Stimulated activated CD8-positive, alpha-beta memory T cell treated with anti-CD3 and anti-CD28 coated beads, Interleukin-2, amount 100 ng/mL, for 48 hours (primary cell): ENCODE data around the gene KREMEN2.
"Not testable (repeated sequence)": the region's sequence is repeated elsewhere in the genome, so short reads cannot be mapped to it uniquely, and the experiment has no call there.

Experiments
- DNase-seq, 2 donors: peaks; one replicate each; pipeline ENCODE4 v3.0.0-alpha.2; 2020; ENCODE audit warnings: low read depth in 2 of 2

The KREMEN2 gene

DNA sequence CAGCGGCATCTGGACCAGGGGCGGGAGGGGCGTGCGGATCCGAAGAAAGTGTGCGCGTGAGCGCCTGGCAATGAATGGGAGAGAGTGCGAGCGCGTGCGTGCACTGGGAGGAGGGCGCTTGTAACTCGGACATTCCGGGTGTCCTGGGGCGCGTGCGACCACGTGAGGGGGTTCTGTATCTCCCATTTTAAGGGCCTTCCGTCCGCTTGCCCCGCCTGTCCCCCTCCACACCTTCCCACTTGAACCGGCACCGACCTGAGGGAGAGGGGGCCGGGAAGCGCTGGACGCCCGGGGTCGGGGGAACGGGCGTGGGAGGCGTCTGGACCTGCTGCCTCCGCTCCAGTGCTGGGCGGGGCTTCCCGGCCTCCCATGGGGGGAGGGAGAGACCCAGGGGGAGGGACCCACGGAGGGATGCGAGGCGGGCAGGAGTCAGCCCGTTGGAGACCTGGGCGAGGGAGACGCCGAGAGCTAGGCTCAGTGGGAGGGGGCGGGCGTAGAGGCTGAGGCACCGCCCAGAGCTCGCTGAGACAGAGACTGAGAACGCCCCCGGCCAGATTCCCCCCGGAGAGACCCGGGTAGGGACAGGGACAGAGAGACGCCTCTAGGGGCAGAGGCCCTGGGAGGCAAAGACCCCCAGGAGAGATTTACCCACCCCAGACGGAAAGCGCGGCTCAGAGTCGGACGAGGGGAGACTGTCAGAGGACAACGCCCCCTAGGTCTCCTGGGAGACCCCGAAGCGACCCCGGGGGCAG, at the start of gene KREMEN2:
Gene KREMEN2 (plus strand): TSS at position 553 of the 752 bp plus-strand sequence. CDS start 246 bp downstream, outside the sequence.
- DNase-seq: no peak

DNA sequence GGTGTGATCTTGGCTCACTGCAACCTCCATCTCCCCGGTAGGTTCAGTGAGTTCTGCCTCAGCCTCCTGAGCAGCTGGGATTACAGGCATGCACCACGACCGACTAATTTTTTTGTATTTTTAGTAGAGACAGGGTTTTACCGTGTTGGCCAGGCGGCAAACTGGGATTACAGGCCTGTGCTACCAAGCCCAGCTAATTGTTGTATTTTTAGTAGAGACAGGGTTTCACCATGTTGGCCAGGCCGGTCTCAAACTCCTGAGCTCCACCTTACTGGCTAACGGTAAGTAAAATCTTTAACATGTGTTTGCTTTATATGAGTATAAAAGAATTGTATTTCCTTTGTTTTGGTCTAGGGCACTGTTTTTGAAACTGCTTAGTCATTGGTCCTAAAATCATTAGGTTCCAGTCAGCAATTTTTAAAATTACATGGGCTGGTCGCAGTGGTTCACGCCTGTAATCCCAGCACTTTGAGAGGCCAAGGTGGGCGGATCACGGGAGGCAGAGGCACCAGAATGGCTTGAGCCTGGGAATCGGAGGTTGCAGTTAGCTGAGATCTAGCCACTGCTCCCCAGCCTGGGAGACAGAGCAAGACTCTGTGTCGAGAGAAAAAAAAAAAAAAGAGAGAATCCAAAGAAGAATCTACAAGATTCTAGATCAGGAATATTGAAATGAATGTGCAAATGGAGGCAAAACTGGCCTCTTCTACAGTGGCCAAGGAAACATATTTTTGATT, 48.7 kb upstream of the KREMEN2 start:
- no peak for DNase-seq

GRCh38 chr16:2919511-2920255, 44.4 kb upstream of the KREMEN2 start:
- DNase-seq: peak; percentile 26 to 32

- DNase-seq: no peak
Observed at GRCh38 chr16:2923481-2923880, 40.6 kb upstream of the KREMEN2 start.

- DNase-seq: no peak
Observed at GRCh38 chr16:2924901-2925755, 38.9 kb upstream of the KREMEN2 start.

GRCh38 chr16:2925951-2926649, 38.0 kb upstream of the KREMEN2 start:
- DNase-seq: no peak

DNA sequence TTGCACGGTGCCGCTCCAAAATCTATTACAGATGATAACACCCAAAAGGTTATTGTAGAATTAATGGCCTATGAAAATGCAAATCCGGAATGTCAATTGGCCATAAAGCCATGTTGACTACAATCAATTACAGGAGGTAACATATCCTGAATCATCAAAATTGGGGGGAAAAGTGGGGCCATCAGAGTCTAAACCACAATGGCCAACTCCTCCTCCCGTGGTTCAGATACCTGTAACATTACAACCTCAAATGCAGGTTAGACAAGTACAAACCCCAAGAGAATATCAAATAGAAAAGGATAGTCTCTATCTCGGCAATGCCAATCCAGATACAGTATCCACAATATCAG, 37.5 kb upstream of the KREMEN2 start:
- no peak for DNase-seq

- DNase-seq: peak; percentile 69 to 86
Observed at GRCh38 chr16:2927010-2927646, 36.9 kb upstream of the KREMEN2 start.

DNA sequence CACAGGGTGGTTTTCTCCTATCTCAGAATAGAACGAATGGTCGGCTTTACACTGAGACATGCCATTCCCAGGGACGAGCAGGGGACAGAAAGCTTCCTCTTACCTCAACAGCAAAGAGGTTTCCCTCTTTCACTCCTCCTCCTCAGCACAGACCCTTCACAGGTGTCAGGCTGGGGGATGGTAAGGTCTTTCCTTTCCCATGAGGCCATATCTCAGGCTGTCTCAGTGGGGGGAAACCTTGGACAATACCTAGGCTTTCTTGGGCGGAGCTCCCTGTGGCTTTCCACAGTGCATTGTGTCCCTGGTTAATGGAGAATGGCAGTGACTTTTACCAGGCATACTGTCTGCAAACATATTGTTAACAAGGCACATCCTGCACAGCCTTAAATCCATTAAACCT, 35.9 kb upstream of the KREMEN2 start:
- not testable (repeated sequence) for DNase-seq

GRCh38 chr16:2928796-2929195, 35.3 kb upstream of the KREMEN2 start:
- no peak for DNase-seq

DNA sequence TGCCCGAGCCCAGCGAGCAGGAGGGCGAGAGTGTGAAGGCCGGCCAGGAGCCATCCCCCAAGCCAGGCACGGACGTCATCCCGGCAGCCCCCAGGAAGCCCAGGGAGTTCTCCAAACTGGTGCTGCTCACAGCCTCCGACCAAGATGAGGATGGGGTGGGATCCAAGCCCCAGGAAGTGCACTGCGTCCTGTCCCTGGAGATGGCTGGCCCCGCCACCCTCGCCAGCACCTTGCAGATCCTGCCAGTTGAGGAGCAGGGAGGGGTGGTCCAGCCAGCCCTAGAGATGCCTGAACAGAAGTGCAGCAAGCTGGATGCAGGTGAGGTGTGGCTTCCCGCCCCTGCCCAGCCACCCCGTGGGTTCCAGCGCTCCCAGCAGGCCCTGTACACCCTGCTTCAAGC, 34.4 kb upstream of the KREMEN2 start:
- no peak for DNase-seq

DNA sequence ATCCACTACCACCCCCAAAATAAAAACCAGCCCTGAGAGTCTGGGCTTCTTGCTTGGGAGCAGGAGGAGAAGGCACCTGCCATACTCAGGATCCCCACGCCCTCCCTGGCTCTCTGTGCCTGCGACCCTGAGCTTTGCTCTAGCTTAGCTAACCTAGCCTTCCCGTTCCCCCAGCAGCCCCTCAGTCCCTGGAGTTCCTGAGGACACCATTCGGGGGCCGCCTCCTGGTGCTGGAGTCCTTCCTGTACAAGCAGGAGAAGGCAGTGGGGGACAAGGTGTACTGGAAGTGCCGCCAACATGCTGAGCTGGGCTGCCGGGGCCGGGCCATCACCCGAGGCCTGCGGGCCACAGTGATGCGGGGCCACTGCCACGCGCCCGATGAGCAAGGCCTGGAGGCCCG, 33.8 kb upstream of the KREMEN2 start:
- DNase-seq: no peak

GRCh38 chr16:2931231-2931914, 32.7 kb upstream of the KREMEN2 start:
- DNase-seq: not testable (repeated sequence)

GRCh38 chr16:2933136-2933535, 30.9 kb upstream of the KREMEN2 start:
- DNase-seq: no peak

DNA sequence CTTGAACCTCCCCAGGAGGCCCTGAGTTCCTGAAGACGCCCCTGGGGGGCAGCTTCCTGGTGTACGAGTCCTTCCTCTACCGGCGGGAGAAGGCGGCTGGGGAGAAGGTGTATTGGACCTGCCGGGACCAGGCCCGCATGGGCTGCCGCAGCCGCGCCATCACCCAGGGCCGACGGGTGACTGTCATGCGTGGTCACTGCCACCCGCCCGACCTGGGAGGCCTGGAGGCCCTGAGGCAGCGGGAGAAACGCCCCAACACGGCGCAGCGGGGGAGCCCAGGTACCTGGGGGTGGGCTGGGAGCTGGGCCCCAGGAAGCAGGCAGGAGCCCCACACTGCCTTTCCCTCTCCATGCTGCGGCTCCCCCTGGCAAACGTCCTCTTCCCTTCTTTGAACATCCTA, 30.4 kb upstream of the KREMEN2 start:
- no peak for DNase-seq

DNA sequence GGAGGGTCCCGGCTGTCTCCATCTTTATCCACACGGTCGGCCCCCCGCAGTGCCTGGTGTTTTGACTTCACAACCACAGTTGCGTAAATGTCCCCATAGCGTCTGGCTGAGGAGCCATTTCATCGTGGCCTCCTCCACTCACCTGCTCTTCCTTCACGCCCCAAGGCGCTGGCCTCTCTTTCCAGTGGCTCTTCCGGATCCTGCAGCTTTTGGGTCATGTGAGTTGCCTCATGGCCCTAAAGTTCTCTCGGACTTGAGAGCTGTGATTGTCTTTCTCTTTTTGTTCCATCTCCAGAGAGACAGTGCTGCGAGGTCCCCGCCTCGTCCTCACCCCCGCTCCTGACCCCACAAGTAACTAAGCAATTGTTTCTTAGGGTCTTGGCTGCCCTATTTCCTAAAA, 29.6 kb upstream of the KREMEN2 start:
- DNase-seq: no peak

DNA sequence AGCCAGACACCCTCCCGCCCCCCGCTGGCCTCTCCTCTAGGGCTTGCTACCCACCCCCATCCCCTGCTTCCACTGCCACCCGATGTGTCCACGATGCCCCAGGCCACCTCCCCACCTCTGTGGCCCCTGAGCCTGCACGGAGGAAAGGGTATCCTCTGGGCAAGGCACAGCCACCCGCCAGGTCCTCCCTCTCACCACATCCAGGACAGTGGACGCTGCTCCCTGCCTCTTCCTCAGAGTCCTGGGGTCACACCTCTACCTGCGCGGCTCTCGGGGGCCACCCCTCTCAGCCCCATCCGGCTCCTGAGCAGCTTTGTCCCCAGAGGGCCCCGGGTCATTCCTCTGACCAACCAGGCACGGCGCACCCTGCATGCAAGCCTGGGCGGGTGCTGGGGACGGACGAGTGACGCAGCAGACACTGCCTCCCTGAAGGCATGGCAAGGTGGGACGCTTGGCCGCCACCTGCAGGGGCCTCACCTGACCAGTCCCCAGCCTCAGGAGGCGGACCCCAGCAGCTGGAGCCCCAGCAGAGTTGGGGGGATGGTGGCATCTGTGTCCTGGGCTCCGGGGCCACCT, 27.6 kb upstream of the KREMEN2 start:
- no peak for DNase-seq

- no peak for DNase-seq
Observed at GRCh38 chr16:2937170-2937569, 26.9 kb upstream of the KREMEN2 start.

GRCh38 chr16:2938206-2938605, 25.9 kb upstream of the KREMEN2 start:
- no peak for DNase-seq

DNA sequence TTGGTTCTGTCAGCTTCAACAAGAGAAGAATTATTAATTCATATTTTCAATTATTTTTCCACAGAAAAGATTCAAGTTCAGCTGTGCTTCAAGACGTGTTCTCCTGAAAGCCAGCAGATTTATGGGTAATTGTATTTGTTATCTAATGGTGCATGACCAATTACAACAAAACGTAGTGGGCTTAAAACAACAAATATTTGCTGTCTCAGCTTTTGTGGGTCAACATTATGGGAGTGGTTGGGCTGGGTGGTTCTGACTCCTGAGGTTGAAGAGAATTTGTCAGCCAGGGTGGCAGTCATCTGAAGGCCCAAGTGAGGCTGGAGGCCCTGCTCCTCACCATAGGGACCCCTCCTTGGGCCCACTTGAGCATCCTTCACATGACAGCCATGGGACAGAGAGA, 24.1 kb upstream of the KREMEN2 start:
- DNase-seq: no peak
